ENCODE results near the gene ASCL2. TPM values are rescaled to one million over a fixed set of nuclear protein-coding genes. Genes with fewer than 3 reads are reported as not detected.

ASCL2 gene
- total RNA-seq, 1 donor from 2014 or later = 5.6 TPM

DNA sequence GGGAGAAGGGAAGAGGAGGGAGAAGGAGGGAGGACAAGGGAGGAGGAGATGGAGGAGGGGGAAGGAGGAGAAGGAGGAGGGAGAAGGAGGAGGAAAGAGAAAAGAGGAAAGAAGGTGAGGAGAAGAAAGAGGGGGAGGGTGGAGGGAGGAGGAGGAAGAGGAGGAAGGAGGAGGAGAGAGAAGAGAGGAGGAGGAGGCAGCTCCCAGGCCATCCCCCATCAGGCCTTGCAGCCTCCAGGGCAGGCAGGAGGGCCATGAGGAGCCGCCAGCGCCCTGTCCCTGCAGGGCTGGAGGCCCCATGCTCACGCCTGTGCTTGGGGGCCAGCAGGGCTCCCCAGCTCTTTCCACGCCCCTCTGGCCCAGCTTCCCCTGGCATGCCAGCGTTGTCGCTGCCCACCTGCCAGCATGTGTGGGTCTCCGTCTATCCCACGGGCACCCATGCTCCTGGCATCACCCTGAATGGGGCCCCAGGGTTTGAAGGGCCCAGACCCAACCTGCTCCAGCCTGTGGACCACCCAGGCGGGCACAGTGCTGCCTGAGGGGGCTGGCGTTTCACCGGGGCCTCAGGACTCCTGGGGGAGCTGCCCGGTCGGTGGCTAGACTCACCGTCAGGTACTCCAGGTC, 36.6 kb upstream of the ASCL2 start:
- no peaks in the 10 kb centered on the region for H3K27me3 Mint-ChIP-seq

DNA sequence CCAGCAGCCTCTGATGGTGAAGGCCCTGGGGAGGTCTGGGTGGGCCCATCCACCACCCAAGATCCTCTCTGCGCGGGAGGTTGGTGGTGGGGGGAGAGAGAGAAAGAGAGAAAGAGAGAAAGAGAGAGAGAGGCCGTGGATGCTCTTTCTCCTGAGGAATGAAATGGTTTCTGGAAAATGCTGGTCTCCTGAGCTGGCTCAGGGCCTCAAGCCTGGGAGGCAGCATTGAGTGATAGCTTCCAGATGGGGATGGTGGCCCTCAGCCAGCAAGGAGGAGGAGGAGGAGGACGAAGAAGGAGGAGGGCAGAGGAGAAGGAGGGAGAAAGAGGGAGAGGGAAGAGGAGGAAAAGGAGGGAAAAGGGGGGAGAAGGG, 36.0 kb upstream of the ASCL2 start:
- H3K27me3 Mint-ChIP-seq = no peaks in the 10 kb centered on the region

More for the DNA sequence above, 36.6 kb upstream of the ASCL2 start:
- Mint-ChIP-seq H3K4me3 (no peak overlapping the region), H3K4me1 (ENCODE audit: unreplicated experiment) (peaks cover 17% of the 10 kb centered on the region), H3K27ac (no peak overlapping the region), H3K36me3 (no peaks in the 10 kb centered on the region), H3K9me3 (no peaks in the 10 kb centered on the region)
- peak; percentile 47 for DNase-seq (ENCODE audit: extremely low spot score, unreplicated experiment)
- TF ChIP-seq, protein P1, sequence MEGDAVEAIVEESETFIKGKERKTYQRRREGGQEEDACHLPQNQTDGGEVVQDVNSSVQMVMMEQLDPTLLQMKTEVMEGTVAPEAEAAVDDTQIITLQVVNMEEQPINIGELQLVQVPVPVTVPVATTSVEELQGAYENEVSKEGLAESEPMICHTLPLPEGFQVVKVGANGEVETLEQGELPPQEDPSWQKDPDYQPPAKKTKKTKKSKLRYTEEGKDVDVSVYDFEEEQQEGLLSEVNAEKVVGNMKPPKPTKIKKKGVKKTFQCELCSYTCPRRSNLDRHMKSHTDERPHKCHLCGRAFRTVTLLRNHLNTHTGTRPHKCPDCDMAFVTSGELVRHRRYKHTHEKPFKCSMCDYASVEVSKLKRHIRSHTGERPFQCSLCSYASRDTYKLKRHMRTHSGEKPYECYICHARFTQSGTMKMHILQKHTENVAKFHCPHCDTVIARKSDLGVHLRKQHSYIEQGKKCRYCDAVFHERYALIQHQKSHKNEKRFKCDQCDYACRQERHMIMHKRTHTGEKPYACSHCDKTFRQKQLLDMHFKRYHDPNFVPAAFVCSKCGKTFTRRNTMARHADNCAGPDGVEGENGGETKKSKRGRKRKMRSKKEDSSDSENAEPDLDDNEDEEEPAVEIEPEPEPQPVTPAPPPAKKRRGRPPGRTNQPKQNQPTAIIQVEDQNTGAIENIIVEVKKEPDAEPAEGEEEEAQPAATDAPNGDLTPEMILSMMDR (conservative IDR thresholded peaks at IDR 0.05) = no peak

DNA sequence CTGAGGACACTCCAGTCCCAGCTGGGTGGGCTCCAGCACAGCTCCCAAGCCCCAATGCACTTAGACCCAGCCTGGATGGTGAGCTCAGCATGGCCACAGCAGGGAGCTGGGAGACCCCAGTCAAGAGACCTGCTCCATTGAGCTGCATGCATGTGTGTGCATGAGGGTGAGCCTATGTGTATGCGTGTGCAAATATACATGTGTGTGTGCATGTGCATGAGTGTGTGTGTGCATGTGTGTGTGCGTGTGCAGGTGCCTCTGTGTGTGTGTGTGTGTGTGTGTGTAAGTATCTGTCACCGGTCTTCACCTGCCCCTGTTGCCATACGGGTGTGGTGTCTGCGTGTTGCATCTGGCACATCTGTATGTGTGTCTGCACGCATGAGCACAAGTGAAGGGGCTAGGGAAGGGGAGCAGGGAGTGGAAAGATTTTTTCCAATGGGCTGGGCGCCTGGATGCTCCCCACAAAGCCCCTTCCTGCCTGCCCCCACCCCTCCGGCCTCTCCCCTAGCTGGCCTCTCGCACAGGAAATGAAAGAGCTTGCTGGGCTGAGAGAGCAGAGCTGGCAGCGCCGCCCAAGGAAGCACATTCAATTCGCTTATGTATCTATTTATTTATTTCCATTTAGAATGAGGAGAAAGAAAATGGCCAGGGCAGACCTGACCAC, 35.5 kb upstream of the ASCL2 start:
- peaks cover 11% of the 10 kb centered on the region for H3K4me1 Mint-ChIP-seq (ENCODE audit: unreplicated experiment)
- peak overlapping the region; percentile 83 for H3K4me3 Mint-ChIP-seq
- peak overlapping the region; percentile 95 for H3K27ac Mint-ChIP-seq
- no peaks in the 10 kb centered on the region for H3K27me3 Mint-ChIP-seq
- peak; percentile 71 for DNase-seq (ENCODE audit: extremely low spot score, unreplicated experiment)
- H3K9me3 Mint-ChIP-seq = no peaks in the 10 kb centered on the region
- no peaks in the 10 kb centered on the region for H3K36me3 Mint-ChIP-seq
- TF ChIP-seq, protein P1 (conservative IDR thresholded peaks at IDR 0.05) = no peak

More for the DNA sequence above, 36.0 kb upstream of the ASCL2 start:
- peak overlapping the region; percentile 83 for H3K4me3 Mint-ChIP-seq
- H3K36me3 Mint-ChIP-seq = no peaks in the 10 kb centered on the region
- peak; percentile 74 for DNase-seq (ENCODE audit: extremely low spot score, unreplicated experiment)
- TF ChIP-seq, protein P1 (conservative IDR thresholded peaks at IDR 0.05) = no peak
- H3K27ac Mint-ChIP-seq = peak overlapping the region; percentile 95
- peaks cover 13% of the 10 kb centered on the region for H3K4me1 Mint-ChIP-seq (ENCODE audit: unreplicated experiment)
- no peaks in the 10 kb centered on the region for H3K9me3 Mint-ChIP-seq

DNA sequence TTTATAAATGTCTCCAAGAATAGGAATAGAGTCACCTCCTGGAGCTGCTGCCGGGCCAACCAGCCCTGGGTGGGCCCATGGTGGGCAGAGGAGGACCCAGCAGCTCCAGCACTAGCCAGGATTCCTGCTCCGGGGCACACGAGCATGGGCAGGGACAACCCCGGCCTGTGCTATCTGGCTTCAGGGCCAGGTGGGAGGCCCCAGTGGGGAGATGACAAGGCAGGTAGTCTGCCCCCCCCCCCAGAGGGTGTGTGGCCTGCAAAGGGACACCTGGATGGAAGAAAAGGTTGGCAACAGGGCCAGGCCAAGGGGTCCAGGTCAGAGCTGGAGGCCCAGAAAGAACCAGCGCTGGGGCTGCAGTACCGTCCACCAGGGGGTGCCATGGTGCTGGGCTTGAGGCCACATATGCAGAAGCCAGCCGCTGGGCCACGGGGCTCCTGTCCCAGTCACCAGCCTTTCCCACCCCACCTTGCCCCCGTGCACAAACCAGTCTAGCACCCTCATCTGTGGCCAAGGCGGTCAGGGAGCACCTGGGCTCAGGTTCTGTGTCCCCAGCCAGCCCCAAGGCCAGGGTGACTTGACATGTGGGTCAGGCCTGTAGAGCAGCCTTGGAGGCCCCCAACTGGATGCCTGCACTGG, 34.9 kb upstream of the ASCL2 start:
- peak; percentile 82 for DNase-seq (ENCODE audit: extremely low spot score, unreplicated experiment)
- Mint-ChIP-seq H3K4me1 (ENCODE audit: unreplicated experiment) (peaks cover 11% of the 10 kb centered on the region), H3K9me3 (no peaks in the 10 kb centered on the region), H3K27ac (no peak overlapping the region), H3K27me3 (no peaks in the 10 kb centered on the region), H3K36me3 (no peaks in the 10 kb centered on the region), H3K4me3 (no peak overlapping the region)
- TF ChIP-seq, protein P1 (conservative IDR thresholded peaks at IDR 0.05) = peak; percentile 89

DNA sequence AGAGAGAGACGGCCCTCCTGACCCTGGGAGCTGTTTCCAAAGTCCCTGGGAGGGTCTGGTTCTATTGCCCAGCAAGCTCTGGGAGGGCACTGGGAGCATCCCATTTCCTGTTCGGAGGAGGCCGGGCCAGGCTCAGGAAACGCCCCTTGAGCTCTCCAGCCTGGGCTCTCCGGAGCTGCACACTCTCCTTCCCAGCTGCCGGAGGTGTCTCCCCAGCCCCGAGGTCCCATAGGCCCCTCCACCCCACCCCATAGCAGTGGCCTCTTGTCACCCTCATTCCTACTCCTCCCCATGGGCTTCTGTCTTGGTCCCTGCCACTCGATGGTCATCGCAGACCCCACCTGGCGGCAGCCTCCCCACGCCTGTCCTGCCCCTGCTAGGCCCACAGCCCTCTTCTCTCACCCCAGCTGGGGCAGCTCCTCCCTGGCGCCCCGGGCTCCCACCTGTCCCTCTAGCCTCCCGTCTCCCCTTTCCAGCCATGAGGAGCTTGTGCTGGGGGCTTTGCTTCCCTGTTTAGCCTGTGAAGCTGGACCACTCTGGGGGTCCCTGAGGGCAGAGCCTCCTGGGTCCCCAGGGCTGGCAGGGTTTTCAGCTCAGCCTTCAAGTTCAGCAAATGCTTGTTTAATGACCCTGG, 34.2 kb upstream of the ASCL2 start:
- Mint-ChIP-seq H3K4me1 (ENCODE audit: unreplicated experiment) (peaks cover 11% of the 10 kb centered on the region), H3K27ac (no peak overlapping the region), H3K27me3 (no peaks in the 10 kb centered on the region), H3K9me3 (no peaks in the 10 kb centered on the region), H3K4me3 (no peak overlapping the region), H3K36me3 (no peaks in the 10 kb centered on the region)
- DNase-seq (ENCODE audit: extremely low spot score, unreplicated experiment) = peak; percentile 69
- TF ChIP-seq, protein P1 (conservative IDR thresholded peaks at IDR 0.05) = no peak

Data from type B pancreatic cell (in vitro differentiated cells).